Measurements from ENCODE around the gene ARPC5L. TPM values are rescaled to one million over a fixed set of nuclear protein-coding genes. Genes with fewer than 3 reads are reported as not detected.
"Not testable (repeated sequence)": the region's sequence is repeated elsewhere in the genome, so short reads cannot be mapped to it uniquely, and the experiment has no call there.

Gene ARPC5L
- total RNA-seq, 1 experiment from 2014 or later, result 59.7 TPM

- H3K9me3 ChIP-seq, result no peaks in the 10 kb centered on the region
- no peak for DNase-seq
- no peak overlapping the region for H3K4me3 ChIP-seq
- H3K27me3 ChIP-seq, result no peaks in the 10 kb centered on the region
- peaks cover 26% of the 10 kb centered on the region for H3K36me3 ChIP-seq
These were observed 45.0 kb downstream of the ARPC5L start for GRCh38 chr9:124906966-124907365.

DNA sequence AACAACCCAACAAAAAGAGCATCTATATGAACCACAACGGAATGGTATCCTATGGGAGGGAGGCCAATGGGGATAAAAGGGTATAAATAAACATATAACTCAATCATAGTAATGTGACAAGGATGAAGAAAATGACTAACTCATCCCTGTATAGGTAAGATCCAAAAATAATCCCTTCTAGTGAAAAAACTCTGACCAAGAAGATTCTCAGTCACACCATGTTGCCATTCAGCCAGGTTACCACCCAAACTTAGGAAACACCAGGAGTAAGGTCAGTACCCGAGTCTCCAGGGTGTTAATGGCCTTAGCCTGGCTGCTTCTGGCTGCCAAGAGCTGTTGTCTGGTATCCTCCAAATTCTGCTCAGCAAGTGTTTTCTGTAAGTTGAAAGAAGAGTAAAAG lies 46.2 kb downstream of the ARPC5L start:
- peaks cover 22% of the 10 kb centered on the region for H3K36me3 ChIP-seq
- H3K4me3 ChIP-seq, result no peak overlapping the region
- H3K27me3 ChIP-seq, result no peaks in the 10 kb centered on the region
- no peaks in the 10 kb centered on the region for H3K9me3 ChIP-seq
- DNase-seq, result no peak

DNA sequence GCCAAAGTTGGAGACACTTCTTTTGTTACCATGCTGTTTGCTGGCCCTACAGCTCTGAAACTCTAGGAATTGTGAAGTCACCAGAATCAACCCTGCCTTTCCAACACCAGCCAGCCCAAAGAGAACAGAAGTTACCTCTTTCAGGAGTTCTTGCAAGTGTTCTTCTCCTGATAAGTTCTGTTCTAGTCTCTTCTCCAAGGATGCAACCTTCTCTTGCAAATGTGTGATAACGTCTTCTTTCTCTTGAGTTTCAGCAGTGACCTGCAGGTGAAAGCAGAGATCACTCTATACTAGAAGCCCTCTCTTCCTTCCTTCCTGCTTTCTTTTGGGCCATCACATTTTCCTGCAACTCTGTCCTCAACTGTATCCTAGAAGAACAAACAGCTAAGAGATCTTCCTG lies 49.8 kb downstream of the ARPC5L start:
- Histone ChIP-seq H3K9me3 (no peaks in the 10 kb centered on the region), H3K4me3 (no peak overlapping the region), H3K36me3 (peaks cover 29% of the 10 kb centered on the region), H3K27me3 (no peaks in the 10 kb centered on the region)
- no peak for DNase-seq

GRCh38 chr9:124913378-124913777 lies 51.4 kb downstream of the ARPC5L start:
- Histone ChIP-seq H3K9me3 (no peaks in the 10 kb centered on the region), H3K36me3 (peaks cover 29% of the 10 kb centered on the region), H3K4me3 (no peak overlapping the region), H3K27me3 (no peaks in the 10 kb centered on the region)
- DNase-seq, result no peak

- Histone ChIP-seq H3K27me3 (no peaks in the 10 kb centered on the region), H3K9me3 (no peaks in the 10 kb centered on the region), H3K36me3 (peaks cover 33% of the 10 kb centered on the region), H3K4me3 (no peak overlapping the region)
- no peak for DNase-seq
These were observed 52.9 kb downstream of the ARPC5L start for GRCh38 chr9:124914753-124915405.

DNA sequence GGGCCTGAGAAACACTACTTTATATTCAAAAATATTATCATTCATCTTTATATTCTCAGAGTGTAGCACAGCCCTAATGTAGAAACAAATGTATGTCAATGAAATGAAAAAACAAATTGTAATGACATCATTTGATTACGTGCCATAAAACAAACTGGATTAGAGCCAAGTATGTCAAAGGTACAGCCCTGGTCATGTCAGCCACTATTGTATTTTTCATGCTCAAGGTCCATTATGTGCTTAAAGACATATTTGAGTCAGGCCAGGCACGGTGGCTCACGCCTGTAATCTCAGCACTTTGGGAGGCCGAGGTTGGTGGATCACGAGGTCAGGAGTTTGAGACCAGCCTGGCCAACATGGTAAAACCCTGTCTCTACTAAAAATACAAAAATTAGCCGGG lies 58.5 kb downstream of the ARPC5L start:
- DNase-seq, H3K4me3 ChIP-seq, H3K9me3 ChIP-seq, H3K27me3 ChIP-seq: not testable (repeated sequence)
- H3K36me3 ChIP-seq, result peaks cover 25% of the 10 kb centered on the region

Other genes starting within 250 kb of the ARPC5L start
- gene NR6A1, start 90.8 kb upstream of the ARPC5L start, total RNA-seq (2014; rRNA removed; shearing (Covaris generic); ENCODE audit: low replicate concordance), result 0.37 and 2.5 TPM in 2 replicates
- 0.20 and 1.5 TPM in 2 replicates for gene OLFML2A, start 85.0 kb upstream of the ARPC5L start, total RNA-seq (2014; rRNA removed; shearing (Covaris generic); ENCODE audit: low replicate concordance)
- gene WDR38, start 8.7 kb upstream of the ARPC5L start, total RNA-seq (2014; rRNA removed; shearing (Covaris generic); ENCODE audit: low replicate concordance), result not detected in 2 replicates
- 3,004 and 3,358 TPM in 2 replicates for gene RPL35, start 173 bp upstream of the ARPC5L start, total RNA-seq (2014; rRNA removed; shearing (Covaris generic); ENCODE audit: low replicate concordance)
- 13.3 and 14.6 TPM in 2 replicates for gene GOLGA1, start 79.0 kb downstream of the ARPC5L start, total RNA-seq (2014; rRNA removed; shearing (Covaris generic); ENCODE audit: low replicate concordance)

All from MG63 (cell line).